ENCODE measurements around the gene NTHL1. TPM values are rescaled to one million over a fixed set of nuclear protein-coding genes. Genes with fewer than 3 reads are reported as not detected.

NTHL1 gene
- total RNA-seq, 1 experiment from 2014 or later, result 52.0 TPM

DNA sequence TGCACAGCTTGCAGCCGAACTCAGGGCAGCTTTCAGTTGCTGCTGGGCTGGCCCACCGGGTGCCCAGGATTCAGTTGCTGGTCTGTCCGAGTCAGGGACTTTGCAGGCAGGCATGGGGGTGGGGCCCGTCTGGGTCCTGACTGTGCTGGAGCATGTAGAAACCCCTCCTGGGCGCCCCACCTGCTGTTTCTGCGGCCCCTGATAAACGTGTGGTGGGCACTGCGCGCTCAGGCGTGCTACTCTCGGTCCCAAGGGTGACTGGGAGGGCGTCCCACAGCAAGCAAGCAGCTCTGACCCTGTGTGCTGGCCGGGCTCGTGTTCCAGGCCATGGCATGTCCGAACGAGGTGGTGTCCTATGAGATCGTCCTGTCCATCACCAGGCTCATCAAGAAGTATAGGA, 12.7 kb upstream of the NTHL1 start:
- Histone ChIP-seq H2BK5ac (ENCODE audit: insufficient read length, low read length) (no peak overlapping the region), H2BK15ac (ENCODE audit: low read depth, low read length) (no peak overlapping the region), H3T11ph (ENCODE audit: low read length) (no peak overlapping the region), H2BK120ac (ENCODE audit: low read depth, low read length, poor library complexity, severe bottlenecking) (no peak overlapping the region), H3K79me1 (ENCODE audit: insufficient read depth, low read depth, low read length, poor library complexity, severe bottlenecking) (no peaks in the 10 kb centered on the region), H4K8ac (replicated peaks; ENCODE audit: insufficient read length, low read depth, low read length) (no peak overlapping the region), H3K27me3 (ENCODE audit: insufficient read depth, low read length) (no peaks in the 10 kb centered on the region), H4K91ac (ENCODE audit: insufficient read length, low read depth, low read length) (no peak overlapping the region), H2AFZ (ENCODE audit: low read length) (no peak overlapping the region), H2AK5ac (ENCODE audit: insufficient read length, low read length) (no peak overlapping the region), H3K14ac (ENCODE audit: insufficient read depth, low read length) (no peak overlapping the region; the same call in 1 of the 2 replicates), H3K79me2 (ENCODE audit: insufficient read depth, low read length) (no peaks in the 10 kb centered on the region), H3K9me3 (ENCODE audit: control insufficient read depth, low read depth, low read length) (no peaks in the 10 kb centered on the region), H3K4ac (ENCODE audit: low read depth, low read length) (no peak overlapping the region), H3K4me2 (ENCODE audit: insufficient read depth, insufficient read length, low read length) (no peak overlapping the region), H3K23ac (ENCODE audit: insufficient read length, low read depth, low read length) (no peak overlapping the region), H3K9ac (ENCODE audit: extremely low read depth, insufficient read length, low read length) (no peak overlapping the region), H4K5ac (ENCODE audit: insufficient read length, low read depth, low read length) (no peak overlapping the region), H4K20me1 (ENCODE audit: control insufficient read depth, insufficient read depth, insufficient read length) (peaks cover 2% of the 10 kb centered on the region), H2BK12ac (ENCODE audit: insufficient read length, low read depth, low read length) (no peak overlapping the region), H3K27ac (ENCODE audit: insufficient read length, low read depth, low read length) (no peak overlapping the region), H3K18ac (ENCODE audit: insufficient read length, low read depth, low read length) (no peak overlapping the region), H3K4me1 (ENCODE audit: insufficient read depth, low read length) (no peaks in the 10 kb centered on the region), H2BK20ac (ENCODE audit: low read depth, low read length, poor library complexity, severe bottlenecking) (no peak overlapping the region), H3K23me2 (ENCODE audit: insufficient read length, low read depth, low read length, poor library complexity, severe bottlenecking) (peaks cover 3% of the 10 kb centered on the region), H3K56ac (ENCODE audit: insufficient read length, low read depth, low read length) (no peak overlapping the region)
- Mint-ChIP-seq H3K9me3 (no peaks in the 10 kb centered on the region), H3K27me3 (ENCODE audit: low read depth) (no peaks in the 10 kb centered on the region), H3K4me1 (no peaks in the 10 kb centered on the region), H3K27ac (no peak overlapping the region; a peak in 1 of 7 replicates), H3K4me3 (no peak overlapping the region), H3K36me3 (ENCODE audit: insufficient read depth in 1 of 3, low read depth in 3 of 3) (peaks cover 0 to 23% (median 13%) of the 10 kb centered on the region in 3 experiments; a peak in 3 of 7 replicates)
- no peak for DNase-seq
- WGBS (ENCODE audit: extremely low coverage, insufficient read length, low lambda C conversion rate), result no CpG with 5 or more reads among the region's 17 CpGs
- TF ChIP-seq, protein P1, sequence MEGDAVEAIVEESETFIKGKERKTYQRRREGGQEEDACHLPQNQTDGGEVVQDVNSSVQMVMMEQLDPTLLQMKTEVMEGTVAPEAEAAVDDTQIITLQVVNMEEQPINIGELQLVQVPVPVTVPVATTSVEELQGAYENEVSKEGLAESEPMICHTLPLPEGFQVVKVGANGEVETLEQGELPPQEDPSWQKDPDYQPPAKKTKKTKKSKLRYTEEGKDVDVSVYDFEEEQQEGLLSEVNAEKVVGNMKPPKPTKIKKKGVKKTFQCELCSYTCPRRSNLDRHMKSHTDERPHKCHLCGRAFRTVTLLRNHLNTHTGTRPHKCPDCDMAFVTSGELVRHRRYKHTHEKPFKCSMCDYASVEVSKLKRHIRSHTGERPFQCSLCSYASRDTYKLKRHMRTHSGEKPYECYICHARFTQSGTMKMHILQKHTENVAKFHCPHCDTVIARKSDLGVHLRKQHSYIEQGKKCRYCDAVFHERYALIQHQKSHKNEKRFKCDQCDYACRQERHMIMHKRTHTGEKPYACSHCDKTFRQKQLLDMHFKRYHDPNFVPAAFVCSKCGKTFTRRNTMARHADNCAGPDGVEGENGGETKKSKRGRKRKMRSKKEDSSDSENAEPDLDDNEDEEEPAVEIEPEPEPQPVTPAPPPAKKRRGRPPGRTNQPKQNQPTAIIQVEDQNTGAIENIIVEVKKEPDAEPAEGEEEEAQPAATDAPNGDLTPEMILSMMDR (conservative IDR thresholded peaks at IDR 0.05), result no peak
